ENCODE measurements around the gene POMGNT2.

The POMGNT2 gene

GRCh38 chr3:43132193-43132592, 26.3 kb upstream of the POMGNT2 start:
- TF ChIP-seq ZBTB48 (tag by site-specific recombination; IDR thresholded peaks at IDR 0.05), result no peak
- TF ChIP-seq TRIM28 (IDR thresholded peaks at IDR 0.05; ENCODE audit: borderline replicate concordance, low read length), result no peak
- TF ChIP-seq ZNF837 (tag by site-specific recombination; IDR thresholded peaks at IDR 0.05), result no peak
- no peak for TF ChIP-seq ZNF561 (tag by site-specific recombination; IDR thresholded peaks at IDR 0.05; ENCODE audit: borderline replicate concordance)
- no peak for TF ChIP-seq ZNF184 (tag by site-specific recombination; IDR thresholded peaks at IDR 0.05)
- TF ChIP-seq AEBP2 (tag by site-specific recombination; IDR thresholded peaks at IDR 0.05; ENCODE audit: borderline replicate concordance), result no peak
- TF ChIP-seq ZNF624 (tag by site-specific recombination; IDR thresholded peaks at IDR 0.05), result no peak
- TF ChIP-seq TSHZ1 (tag by site-specific recombination; IDR thresholded peaks at IDR 0.05; ENCODE audit: borderline replicate concordance), result no peak
- TF ChIP-seq ZNF16 (tag by site-specific recombination; IDR thresholded peaks at IDR 0.05; ENCODE audit: low read depth), result no peak
- no peak for TF ChIP-seq PRDM10 (tag by site-specific recombination; IDR thresholded peaks at IDR 0.05)
- no peak for TF ChIP-seq ZBTB20 (tag by site-specific recombination; IDR thresholded peaks at IDR 0.05)
- no peak for TF ChIP-seq ZNF76 (tag by site-specific recombination; IDR thresholded peaks at IDR 0.05; ENCODE audit: borderline replicate concordance, low read depth)
- no peak for TF ChIP-seq ZNF398 (tag by site-specific recombination; IDR thresholded peaks at IDR 0.05)
- TF ChIP-seq GLI2 (tag by site-specific recombination; IDR thresholded peaks at IDR 0.05; ENCODE audit: borderline replicate concordance, low read depth), result no peak
- TF ChIP-seq ZNF548 (tag by site-specific recombination; IDR thresholded peaks at IDR 0.05), result no peak
- H3K4me1 ChIP-seq (ENCODE audit: control insufficient read depth, insufficient read depth, low read length), result no peaks in the 10 kb centered on the region
- H3K27ac ChIP-seq (ENCODE audit: extremely low read depth, low read depth, low read length), result no peak overlapping the region
- POLR2A ChIA-PET, result no interaction called here
- no peaks in the 10 kb centered on the region for H3K36me3 ChIP-seq (ENCODE audit: control insufficient read depth in 2 of 2, insufficient read depth in 1 of 2, low read length in 2 of 2)
- CTCF ChIA-PET, result interaction anchor here (0.7 kb wide), 1 partner anchor 171 kb away, joined by 3 read pairs; no protein-coding TSS in a partner anchor
- H3K9me3 ChIP-seq (ENCODE audit: control insufficient read depth, insufficient read depth, low read depth, low read length), result no peaks in the 10 kb centered on the region
- no peak overlapping the region for H3K4me3 ChIP-seq (ENCODE audit: low read depth, low read length)
